Mucosa of rectum (tissue), 2 donors: ENCODE measurements around the gene FNBP1.

ENCODE experiments used
- H3K27ac ChIP-seq, 2 donors: one replicate each; pipeline ENCODE4 v1.7.0; 2013; ENCODE audit warnings: inconsistent platforms in 2 of 2, low read depth in 2 of 2, low read length in 2 of 2
- H3K27me3 ChIP-seq, 2 donors: one replicate each; pipeline ENCODE4 v1.7.0; 2013; ENCODE audit warnings: low read length in 2 of 2; ENCODE audit not compliant: control insufficient read depth in 2 of 2, insufficient read depth in 2 of 2
- H3K36me3 ChIP-seq, 2 donors: one replicate each; pipeline ENCODE4 v1.7.0; 2013; ENCODE audit warnings: low read length in 2 of 2; ENCODE audit not compliant: control insufficient read depth in 2 of 2, insufficient read depth in 2 of 2
- H3K4me1 ChIP-seq, 2 donors: one replicate each; pipeline ENCODE4 v1.7.0; 2013; ENCODE audit warnings: low read length in 2 of 2, mild to moderate bottlenecking in 1 of 2; ENCODE audit not compliant: control insufficient read depth in 2 of 2, insufficient read depth in 2 of 2
- H3K4me3 ChIP-seq, 2 donors: one replicate each; pipeline ENCODE4 v1.7.0; 2013; ENCODE audit warnings: low read length in 2 of 2
- H3K9ac ChIP-seq, 2 donors: one replicate each; pipeline ENCODE4 v1.7.0; 2013; ENCODE audit warnings: low read length in 2 of 2, low read depth in 1 of 2, mild to moderate bottlenecking in 1 of 2
- H3K9me3 ChIP-seq, 2 donors: one replicate each; pipeline ENCODE4 v1.7.0; 2013; ENCODE audit warnings: low read length in 2 of 2; ENCODE audit not compliant: control insufficient read depth in 2 of 2
- donor health status: healthy.
- donor health status: Normal muscosa, but diverticular disease.

FNBP1 gene

DNA sequence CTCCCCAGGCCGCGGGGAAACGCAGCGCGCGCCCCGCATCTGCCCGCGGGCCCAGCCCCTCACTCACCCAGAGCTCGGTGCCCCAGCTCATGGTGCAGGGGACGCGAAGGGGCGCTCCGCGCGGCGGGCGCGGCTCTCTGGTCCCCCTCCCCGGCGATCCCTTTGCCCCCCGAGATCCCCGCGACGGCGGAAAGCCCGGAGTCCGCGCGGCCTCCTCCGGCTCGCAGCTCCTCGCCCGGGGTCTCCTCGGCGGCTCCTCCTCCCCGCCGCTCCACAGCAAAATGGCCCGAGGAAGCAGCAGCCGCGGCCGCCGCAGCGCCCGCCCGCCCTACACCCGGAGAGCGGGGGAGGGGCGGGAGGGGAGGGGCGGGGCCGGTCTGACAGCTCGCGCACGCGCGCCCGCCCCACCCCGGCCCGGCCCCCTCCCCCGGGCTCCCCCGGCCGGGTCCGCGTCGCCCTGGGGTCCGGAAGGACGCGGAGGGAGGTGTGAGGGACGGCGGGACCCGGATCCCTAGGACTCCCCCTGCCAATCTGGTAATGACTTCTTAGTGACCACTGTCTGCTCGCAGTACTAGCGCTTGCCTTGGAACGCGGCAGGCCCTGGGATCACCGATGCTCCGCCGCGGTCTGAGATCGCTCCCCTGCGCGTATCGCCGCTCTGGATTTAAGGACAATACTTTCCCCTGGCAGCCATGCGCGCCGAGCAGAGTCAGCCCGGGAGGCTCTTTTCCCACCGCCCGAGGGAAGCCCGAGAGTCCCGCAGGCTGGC, at the start of gene FNBP1:
TSS of gene FNBP1 (minus strand) at position 305 of the 769 bp plus-strand sequence. CDS start at position 91, 214 bp downstream.
- H3K4me3 ChIP-seq, result peak within 1 kb of the TSS; percentile 82 to 91
- no peaks in the 10 kb centered on the region for H3K36me3 ChIP-seq
- H3K9me3 ChIP-seq, result no peaks in the 10 kb centered on the region
- peak within 1 kb of the TSS; percentile 89 to 94 for H3K9ac ChIP-seq
- peaks cover 11 to 19% of the 10 kb centered on the region in 2 donors for H3K4me1 ChIP-seq
- peak within 1 kb of the TSS; percentile 84 to 92 for H3K27ac ChIP-seq
- H3K27me3 ChIP-seq, result no peaks in the 10 kb centered on the region

DNA sequence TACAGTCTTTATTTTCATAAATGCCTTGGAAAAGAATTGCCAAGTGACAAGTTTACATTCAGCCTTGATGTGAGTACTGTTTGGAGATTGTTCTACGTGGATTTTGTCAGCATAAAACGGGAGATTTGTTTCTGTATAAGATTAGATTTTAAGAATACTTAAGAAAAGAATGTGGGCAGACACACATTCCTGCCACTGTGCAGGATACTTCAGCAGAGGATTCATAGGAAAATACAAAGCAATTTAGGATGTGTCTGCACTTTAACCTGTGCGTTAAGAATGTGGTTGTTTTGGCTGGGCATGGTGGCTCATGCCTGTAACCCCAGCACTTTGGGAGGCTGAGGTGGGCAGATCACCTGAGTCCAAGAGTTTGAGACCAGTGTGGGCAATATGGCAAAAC, 47.9 kb upstream of the FNBP1 start:
- H3K9ac ChIP-seq, result no peak overlapping the region
- H3K4me3 ChIP-seq, result no peak overlapping the region
- peaks cover 43 to 47% of the 10 kb centered on the region in 2 donors for H3K36me3 ChIP-seq
- H3K9me3 ChIP-seq, result no peaks in the 10 kb centered on the region
- H3K4me1 ChIP-seq, result no peaks in the 10 kb centered on the region
- no peaks in the 10 kb centered on the region for H3K27me3 ChIP-seq
- no peak overlapping the region for H3K27ac ChIP-seq

DNA sequence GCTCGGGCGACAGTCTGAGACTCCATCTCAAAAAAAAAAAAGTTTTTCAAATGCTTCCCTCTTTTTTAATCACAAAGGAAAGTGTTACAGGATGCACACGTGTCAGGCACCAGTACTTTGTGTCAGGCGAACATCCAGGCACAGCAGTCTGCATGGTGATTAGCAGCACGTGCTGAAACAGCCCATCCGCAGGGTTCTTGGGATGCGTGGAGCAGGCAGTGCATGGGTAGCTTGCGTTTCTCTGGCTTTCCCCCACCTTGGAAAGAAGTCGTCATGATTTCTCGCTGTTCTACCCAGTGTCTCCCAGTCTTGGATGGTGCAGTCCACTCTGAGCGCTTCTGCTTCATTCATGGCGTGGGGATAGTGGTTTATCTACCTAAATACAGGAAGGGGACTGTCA, 46.2 kb upstream of the FNBP1 start:
- Histone ChIP-seq H3K36me3 (peaks cover 38 to 49% of the 10 kb centered on the region in 2 donors), H3K4me1 (no peaks in the 10 kb centered on the region), H3K27ac (no peak overlapping the region), H3K9ac (no peak overlapping the region), H3K4me3 (no peak overlapping the region), H3K27me3 (no peaks in the 10 kb centered on the region), H3K9me3 (no peaks in the 10 kb centered on the region)

DNA sequence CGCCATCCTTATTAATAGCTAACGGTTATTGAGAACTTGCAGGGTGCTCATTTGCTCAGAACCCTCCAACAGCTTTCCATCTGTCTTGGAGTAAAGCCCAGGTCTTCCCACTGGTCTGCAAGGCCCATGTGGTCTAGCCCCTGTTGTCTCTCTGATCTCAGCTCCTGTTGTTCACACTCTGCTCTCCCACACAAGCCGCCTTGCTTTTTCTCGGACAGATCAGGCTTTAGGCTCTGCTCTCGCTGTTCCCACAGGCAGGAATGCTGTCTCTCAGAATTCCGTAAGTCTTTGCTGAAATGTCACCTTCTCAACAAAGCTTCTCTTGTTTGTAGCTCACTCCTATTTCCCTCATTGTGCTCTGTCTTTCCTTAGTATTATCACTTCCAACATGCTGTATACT, 45.1 kb upstream of the FNBP1 start:
- H3K4me1 ChIP-seq, result no peaks in the 10 kb centered on the region
- peaks cover 35 to 44% of the 10 kb centered on the region in 2 donors for H3K36me3 ChIP-seq
- no peaks in the 10 kb centered on the region for H3K27me3 ChIP-seq
- H3K4me3 ChIP-seq, result no peak overlapping the region
- no peaks in the 10 kb centered on the region for H3K9me3 ChIP-seq
- H3K9ac ChIP-seq, result no peak overlapping the region
- H3K27ac ChIP-seq, result no peak overlapping the region

DNA sequence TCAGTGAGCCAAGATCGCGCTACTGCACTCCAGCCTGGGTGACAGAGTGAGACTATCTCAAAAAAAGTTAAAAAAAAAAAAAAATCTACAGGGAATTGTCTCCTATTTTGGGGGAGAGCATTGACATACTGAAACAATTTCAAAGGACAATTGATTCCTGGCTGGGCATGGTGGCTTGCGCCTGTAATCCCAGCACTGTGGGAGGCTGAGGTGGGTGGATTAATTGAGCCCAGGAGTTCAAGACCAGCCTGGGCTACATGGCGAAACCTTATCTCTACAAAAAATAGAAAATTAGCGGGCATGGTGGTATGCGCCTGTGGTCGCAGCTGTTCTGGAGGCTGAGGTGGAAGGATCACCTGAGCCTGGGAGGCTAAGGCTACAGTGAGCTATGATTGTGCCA, 41.3 kb upstream of the FNBP1 start:
- Histone ChIP-seq H3K9me3 (no peaks in the 10 kb centered on the region), H3K27ac (no peak overlapping the region), H3K4me3 (no peak overlapping the region), H3K4me1 (no peaks in the 10 kb centered on the region), H3K36me3 (peaks cover 40 to 44% of the 10 kb centered on the region in 2 donors), H3K27me3 (no peaks in the 10 kb centered on the region), H3K9ac (no peak overlapping the region)

DNA sequence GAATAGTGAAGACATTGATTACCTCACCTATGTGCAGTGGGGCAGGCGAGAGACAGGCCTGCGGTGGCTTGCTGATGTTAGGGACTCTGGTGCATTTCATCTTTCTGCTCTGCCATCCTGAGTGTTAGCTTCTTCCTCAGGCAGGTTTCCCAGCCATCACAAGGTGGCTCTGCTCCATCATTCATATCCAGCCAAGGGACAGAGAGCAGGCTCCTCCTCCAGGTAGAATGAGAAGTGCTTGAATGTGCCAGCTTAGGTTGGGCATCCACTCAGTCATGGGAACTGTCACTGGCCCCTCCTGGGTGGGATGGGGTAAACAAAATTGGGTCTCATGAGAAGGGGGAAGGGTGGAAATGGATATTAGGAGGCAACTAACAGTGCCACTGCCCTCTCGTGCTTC, 35.6 kb upstream of the FNBP1 start:
- H3K27ac ChIP-seq, result no peak overlapping the region
- H3K9ac ChIP-seq, result no peak overlapping the region
- no peaks in the 10 kb centered on the region for H3K27me3 ChIP-seq
- peaks cover 34 to 52% of the 10 kb centered on the region in 2 donors for H3K36me3 ChIP-seq
- no peaks in the 10 kb centered on the region for H3K9me3 ChIP-seq
- no peaks in the 10 kb centered on the region for H3K4me1 ChIP-seq
- H3K4me3 ChIP-seq, result no peak overlapping the region

DNA sequence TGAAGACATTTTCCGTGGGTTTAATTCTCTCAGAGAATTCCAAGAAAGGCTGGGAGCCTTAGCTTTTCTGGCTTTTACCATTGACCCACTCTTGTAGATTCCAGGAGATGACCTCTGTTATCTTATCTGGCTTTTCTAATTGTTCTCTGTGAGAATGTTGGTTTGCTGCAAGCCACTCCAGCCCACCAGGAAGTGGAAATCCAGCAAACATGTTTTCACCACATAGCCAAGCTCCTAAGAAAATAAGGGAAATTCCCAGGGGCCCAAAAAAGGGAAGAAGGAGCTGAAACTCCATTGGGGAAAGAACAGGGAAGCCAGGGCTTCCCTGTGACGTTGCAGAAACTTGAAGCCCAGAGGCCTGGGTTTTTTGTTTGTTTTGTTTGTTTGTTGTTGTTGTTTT, 30.4 kb upstream of the FNBP1 start:
- no peak overlapping the region for H3K4me3 ChIP-seq
- H3K9ac ChIP-seq, result no peak overlapping the region
- no peaks in the 10 kb centered on the region for H3K9me3 ChIP-seq
- H3K27me3 ChIP-seq, result no peaks in the 10 kb centered on the region
- H3K36me3 ChIP-seq, result peaks cover 11 to 21% of the 10 kb centered on the region in 2 donors
- H3K27ac ChIP-seq, result no peak overlapping the region
- H3K4me1 ChIP-seq, result peaks cover 0 to 4% of the 10 kb centered on the region in 2 donors

DNA sequence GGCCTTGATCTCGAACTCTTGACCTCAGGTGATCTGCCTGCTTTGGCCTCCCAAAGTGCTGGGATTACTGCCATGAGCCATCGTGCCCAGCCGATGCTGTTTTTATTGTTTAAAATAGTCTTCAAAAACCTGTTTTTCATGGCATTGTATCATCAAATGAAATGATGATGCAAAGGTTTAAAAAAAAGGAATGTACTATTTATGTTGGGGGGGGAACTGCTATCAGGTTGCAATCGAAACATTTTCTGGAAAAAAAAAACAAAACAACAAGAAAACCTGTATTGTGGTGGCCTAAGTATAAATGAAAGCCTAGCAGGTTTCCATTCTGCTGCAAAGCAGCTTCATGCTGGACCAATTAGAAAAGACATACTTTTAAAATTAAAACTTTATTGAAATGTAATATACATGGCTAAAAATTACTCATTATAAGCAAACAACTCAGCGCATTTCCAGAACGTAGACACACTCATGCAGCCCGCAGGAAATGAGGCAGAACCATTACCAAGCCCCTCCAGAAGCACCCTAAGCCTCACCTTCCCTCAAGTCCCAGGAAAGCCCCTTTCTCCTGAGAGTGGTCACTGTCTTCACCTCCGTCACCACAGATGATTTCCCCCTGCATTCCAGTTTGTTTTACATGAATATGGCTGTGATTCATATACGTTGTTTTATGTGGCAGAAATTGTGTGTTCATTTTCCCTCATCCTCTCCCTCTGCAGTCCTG, 29.7 kb upstream of the FNBP1 start:
- H3K9ac ChIP-seq, result no peak overlapping the region
- H3K36me3 ChIP-seq, result peaks cover 8 to 17% of the 10 kb centered on the region in 2 donors
- no peaks in the 10 kb centered on the region for H3K9me3 ChIP-seq
- H3K27me3 ChIP-seq, result no peaks in the 10 kb centered on the region
- H3K27ac ChIP-seq, result no peak overlapping the region
- H3K4me1 ChIP-seq, result peaks cover 0 to 4% of the 10 kb centered on the region in 2 donors
- no peak overlapping the region for H3K4me3 ChIP-seq

DNA sequence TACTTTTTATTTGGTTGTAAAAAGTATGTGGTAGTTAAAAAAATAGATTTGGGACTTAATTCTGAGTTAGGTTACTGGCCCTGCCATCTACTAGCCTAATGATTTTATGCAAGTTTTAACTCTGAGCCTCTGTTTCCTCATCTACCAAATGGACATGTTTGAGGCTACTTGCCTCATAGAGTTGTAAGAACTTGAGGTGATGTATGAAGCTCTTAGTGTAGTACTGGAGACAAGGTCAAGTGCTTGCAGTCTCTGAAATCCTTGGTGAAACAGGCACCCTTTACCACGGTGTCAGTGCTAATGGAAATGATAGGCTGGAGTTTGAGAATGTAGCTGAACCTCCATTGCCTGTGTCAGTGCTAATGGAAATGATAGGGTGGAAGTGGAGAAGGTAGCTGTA, 26.1 kb upstream of the FNBP1 start:
- Histone ChIP-seq H3K4me3 (no peak overlapping the region), H3K27me3 (no peaks in the 10 kb centered on the region), H3K27ac (no peak overlapping the region), H3K4me1 (peaks cover 0 to 4% of the 10 kb centered on the region in 2 donors), H3K9ac (no peak overlapping the region), H3K36me3 (peaks cover 0 to 3% of the 10 kb centered on the region in 2 donors), H3K9me3 (no peaks in the 10 kb centered on the region)

DNA sequence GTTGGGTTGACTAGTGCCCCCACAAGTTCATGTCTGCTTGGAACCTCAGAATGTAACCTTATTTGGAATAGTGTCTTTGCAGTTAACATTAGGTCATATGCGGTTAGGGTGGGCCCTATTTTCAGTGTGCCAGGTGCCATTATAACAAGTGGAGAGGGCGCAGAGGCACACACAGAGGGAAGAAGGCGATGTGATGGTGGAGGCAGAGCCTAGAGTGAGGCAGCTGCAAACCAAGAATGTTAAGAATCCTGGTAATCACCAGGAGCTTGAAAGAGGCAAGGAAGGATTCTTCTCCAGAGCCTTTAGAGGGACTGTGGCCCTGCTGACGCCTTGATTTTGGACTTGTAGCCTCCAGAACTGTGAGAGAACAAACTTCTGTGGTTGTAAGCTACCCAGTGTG, 21.6 kb upstream of the FNBP1 start:
- H3K9ac ChIP-seq, result no peak overlapping the region
- H3K4me1 ChIP-seq, result peaks cover 0 to 5% of the 10 kb centered on the region in 2 donors
- no peak overlapping the region for H3K27ac ChIP-seq
- no peak overlapping the region for H3K4me3 ChIP-seq
- peaks cover 0 to 3% of the 10 kb centered on the region in 2 donors for H3K36me3 ChIP-seq
- H3K9me3 ChIP-seq, result no peaks in the 10 kb centered on the region
- H3K27me3 ChIP-seq, result no peaks in the 10 kb centered on the region
